GM12878 (cell line): Measurements from ENCODE around the gene SCNN1B. TPM values are rescaled to one million over a fixed set of nuclear protein-coding genes. Genes with fewer than 3 reads are reported as not detected.

ENCODE experiments used
- ATAC-seq: fragments of 200-7000 bp; cut with Tn5 transposase; 3 replicates; pipeline ENCODE4 v1.9.1; 2020; ENCODE audit warnings: mild to moderate bottlenecking, moderate library complexity
- BruUV-seq: library from RNA; stranded (reverse); fragments of 400-500 nt; replicated peaks from 2 replicates; lab custom pipeline; 2021; lab: Mats Ljungman, UMichigan
- CTCF ChIA-PET: fragments of 300-600 bp; sonication (Branson Sonifier 250); formaldehyde crosslinking; extraction: SDS; loops from one replicate; lab custom pipeline; 2021; ENCODE audit warnings: inconsistent platforms; lab: Yijun Ruan, JAX
- POLR2A ChIA-PET: fragments of 350-600 bp; formaldehyde crosslinking; extraction: SDS; loops from one replicate; lab custom pipeline; 2021; ENCODE audit warnings: inconsistent platforms; lab: Charles Lee
- RAD21 ChIA-PET: fragments of 300-600 bp; sonication (Branson Sonifier 250); formaldehyde crosslinking; loops from one replicate; lab custom pipeline; 2023; ENCODE audit warnings: antibody characterized with exemption; ENCODE audit not compliant: unreplicated experiment; lab: Charles Lee
- SMC1A ChIA-PET: fragments of 300-600 bp; sonication (Branson Sonifier 250); formaldehyde crosslinking; loops from one replicate; lab custom pipeline; 2023; ENCODE audit not compliant: unreplicated experiment, uncharacterized antibody; lab: Charles Lee
- DNase-seq: peaks from one replicate; pipeline ENCODE4 v3.0.0-alpha.2; 2011; ENCODE audit warnings: low read depth, low spot score
- FAIRE-seq: peaks from 3 replicates; lab custom pipeline; 2011; peaks lifted over from hg19 to GRCh38; lab: Jason Lieb, UNC
- H2AFZ ChIP-seq: 2 replicates; pipeline ENCODE4 v1.6.0; 2011; ENCODE audit warnings: low read depth, low read length, control low read depth; ENCODE audit not compliant: control insufficient read depth
- H3K27ac ChIP-seq: 2 replicates; pipeline ENCODE4 v1.5.1; 2011; ENCODE audit warnings: control low read depth; ENCODE audit not compliant: control insufficient read depth, insufficient read depth
- H3K27me3 ChIP-seq, 2 experiments: replicated peaks in 1 of 2; 2 replicates each; pipeline versions ENCODE4 v1.6.0 to v1.6.1; 2011; ENCODE audit warnings: low read length in 1 of 2; ENCODE audit not compliant: control insufficient read depth in 2 of 2, insufficient read depth in 2 of 2
- H3K36me3 ChIP-seq, 2 experiments: 2 replicates each; pipeline ENCODE4 v1.5.1; 2011; ENCODE audit warnings: low read length in 1 of 2; ENCODE audit not compliant: control insufficient read depth in 2 of 2, insufficient read depth in 2 of 2
- H3K4me1 ChIP-seq: 2 replicates; pipeline ENCODE4 v1.6.1; 2011; ENCODE audit warnings: mild to moderate bottlenecking, low read length, moderate library complexity, mixed read lengths; ENCODE audit not compliant: control insufficient read depth, insufficient read depth
- H3K4me2 ChIP-seq: 2 replicates; pipeline ENCODE4 v1.6.0; 2011; ENCODE audit warnings: control low read depth; ENCODE audit not compliant: control insufficient read depth, insufficient read depth
- H3K4me3 ChIP-seq: fragments of 200-600 bp; sonication (generic); 2 replicates; pipeline ENCODE4 v1.5.1; 2016
- H3K79me2 ChIP-seq: 2 replicates; pipeline ENCODE4 v1.6.0; 2011; ENCODE audit warnings: low read length; ENCODE audit not compliant: control insufficient read depth, insufficient read depth
- H3K9ac ChIP-seq: 2 replicates; pipeline ENCODE4 v1.8.0; 2011; ENCODE audit warnings: low read length, control low read depth, mixed read lengths; ENCODE audit not compliant: control insufficient read depth, insufficient read depth
- H3K9me3 ChIP-seq: replicated peaks from 3 replicates; pipeline ENCODE4 v1.5.1; 2011; ENCODE audit warnings: mild to moderate bottlenecking, low read length; ENCODE audit not compliant: control insufficient read depth, insufficient read depth
- H4K20me1 ChIP-seq: 2 replicates; pipeline ENCODE4 v1.6.0; 2011; ENCODE audit not compliant: control insufficient read depth, insufficient read depth
- ASH2L ChIP-seq: fragments of 300-600, 200-600 bp; sonication (generic); IDR thresholded peaks from 2 replicates; pipeline ENCODE4 v1.6.1; 2017; ENCODE audit warnings: low read depth, mild to moderate bottlenecking, borderline replicate concordance
- CBFB ChIP-seq: IDR thresholded peaks from 2 replicates; pipeline ENCODE4 v1.6.1; 2016; ENCODE audit warnings: antibody characterized with exemption, low read depth
- DPF2 ChIP-seq: fragments of 450-650 bp; IDR thresholded peaks from 2 replicates; pipeline ENCODE4 v1.6.1; 2017; ENCODE audit warnings: mild to moderate bottlenecking
- ESRRA ChIP-seq: IDR thresholded peaks from 2 replicates; pipeline ENCODE4 v1.6.1; 2012; ENCODE audit warnings: mild to moderate bottlenecking, low read length, improper control_type of control experiment
- HSF1 ChIP-seq: fragments of 150-350 bp; IDR thresholded peaks from 2 replicates; pipeline ENCODE4 v1.6.1; 2014; ENCODE audit warnings: mild to moderate bottlenecking, low read depth, low read length
- MYB ChIP-seq: fragments of 150-350 bp; IDR thresholded peaks from 2 replicates; pipeline ENCODE4 v1.6.1; 2014; ENCODE audit warnings: mild to moderate bottlenecking, low read depth, low read length, borderline replicate concordance
- NFYA ChIP-seq: IDR thresholded peaks from 2 replicates; pipeline ENCODE4 v1.6.1; 2011; ENCODE audit warnings: low read depth, mild to moderate bottlenecking, low read length, improper control_type of control experiment, borderline replicate concordance
- TCF7 ChIP-seq: IDR thresholded peaks from 2 replicates; pipeline ENCODE4 v1.6.1; 2014; ENCODE audit warnings: antibody characterized with exemption, borderline replicate concordance
- ZBTB4 ChIP-seq: fragments of 450-650 bp; formaldehyde crosslinking; IDR thresholded peaks from 2 replicates; pipeline ENCODE4 v1.4.0; 2022; ENCODE audit warnings: mild to moderate bottlenecking, moderate library complexity
- ZNF274 ChIP-seq: IDR thresholded peaks from one replicate; pipeline ENCODE4 v1.8.0; 2011; ENCODE audit not compliant: insufficient read length, insufficient read depth
- ZNF384 ChIP-seq: IDR thresholded peaks from 2 replicates; pipeline ENCODE4 v1.6.1; 2012; ENCODE audit warnings: low read depth, mild to moderate bottlenecking, low read length, improper control_type of control experiment, borderline replicate concordance
- ZNF622 ChIP-seq: fragments of 450-650 bp; IDR thresholded peaks from 2 replicates; pipeline ENCODE4 v1.6.1; 2017; ENCODE audit warnings: mild to moderate bottlenecking, inconsistent platforms
- WGBS: methylation state at CpG from one replicate; pipeline ENCODE4 v1.1.6; 2016; ENCODE audit warnings: low lambda C conversion rate; ENCODE audit not compliant: insufficient replicate concordance, insufficient coverage; ENCODE audit errors: missing lambda C conversion rate; 5-methylcytosine and 5-hydroxymethylcytosine counted together
- in situ Hi-C: fragments of 300-500 bp; cut with MboI; formaldehyde crosslinking; loops from 9 replicates; pipeline ENCODE4 v1.14.3; 2018; ENCODE audit warnings: mixed read lengths
- intact Hi-C: fragments of 100-400 bp; cut with micrococcal nuclease; formaldehyde crosslinking; loops from one replicate; pipeline ENCODE4 v1.14.2; 2022; ENCODE audit not compliant: unreplicated experiment
- polyA plus RNA-seq, 11 experiments: library from polyadenylated mRNA; depleted of rRNA in 4 of 11; unstranded in 6 of 11; stranded (reverse) in 5 of 11; fragments of >200 nt; fragmentation: Nextera tagmentation in 4 of 11; fragmentation: Illumina TruSeq in 1 of 11; extraction: Ambion mirVana in 4 of 11; extraction: Trizol in 1 of 11; gene quantifications; 1 replicate in 1 of 11; 2 replicates in 10 of 11; pipeline versions ENCODE4 v1.2.1 to v1.2.3, GENCODE V29; 2011 to 2016; ENCODE audit warnings: inconsistent platforms in 2 of 11, missing spikeins in 2 of 11, low read depth in 1 of 11
- total RNA-seq, 4 experiments: library from RNA; depleted of rRNA in 3 of 4; stranded (reverse); fragments of >200 nt in 3 of 4; fragmentation: Illumina TruSeq in 1 of 4; extraction: Trizol in 1 of 4; gene quantifications; 2 replicates each; pipeline versions ENCODE4 v1.2.1 to v1.2.3, GENCODE V29; 2013 to 2021
- TF ChIP-seq, protein P1 (sequence below): fragments of 450-650 bp; IDR thresholded peaks from 2 replicates; pipeline ENCODE4 v1.6.1; 2014; ENCODE audit warnings: mild to moderate bottlenecking

The SCNN1B gene
- total and polyA plus RNA-seq, 10 of the 15 experiments (the other 5 are each of a cell fraction or from before 2014, with no cell fraction given): 0.28 to 1.5 (median 0.64) TPM

DNA sequence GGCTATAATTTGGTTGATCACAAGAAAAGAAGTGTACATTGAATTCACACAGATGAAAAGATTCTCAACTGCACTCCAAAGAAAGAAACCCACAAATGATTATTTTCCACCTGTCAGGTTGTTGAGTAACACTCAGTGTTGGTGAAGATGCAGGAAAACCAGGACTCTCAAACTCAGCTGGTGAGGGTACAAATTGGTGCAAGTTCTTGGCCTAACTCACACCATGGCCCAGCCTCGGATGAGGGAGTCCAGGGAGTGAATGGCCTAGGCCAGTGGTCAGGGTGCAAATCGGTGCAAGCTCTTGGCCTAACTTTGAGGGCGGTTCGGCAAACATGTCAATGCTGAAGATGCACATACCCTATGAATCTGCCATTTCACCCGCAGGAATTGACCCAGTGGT is 8.6 kb downstream of the SCNN1B start:
- intact Hi-C loops (no loop called here), in situ Hi-C loops (no loop called here)
- ChIA-PET RAD21 (no interaction called here), POLR2A (interaction anchor here (0.7 kb wide), 2 partner anchors 9 to 1580 kb away, joined by 4 to 5 read pairs; no protein-coding TSS in a partner anchor), CTCF (interaction anchor here (0.6 to 1.7 kb wide), 5 partner anchors 13 to 124 kb away, joined by 3 to 5 read pairs (median 4); no protein-coding TSS in a partner anchor), SMC1A (interaction anchor here (1.4 to 2.4 kb wide), 3 partner anchors 13 to 124 kb away, joined by 4 to 8 read pairs (median 5); no protein-coding TSS in a partner anchor)
- no peak overlapping the region for H3K9ac ChIP-seq
- DNase-seq: no peak
- H3K9me3 ChIP-seq: no peaks in the 10 kb centered on the region; the same call in 2 of the 3 replicates
- no peaks in the 10 kb centered on the region for H4K20me1 ChIP-seq
- H2AFZ ChIP-seq: no peak overlapping the region
- FAIRE-seq: no peak
- no peak for TF ChIP-seq ZNF622
- TF ChIP-seq ASH2L: no peak
- TF ChIP-seq ZNF384: no peak
- TF ChIP-seq HSF1: no peak
- no peak for TF ChIP-seq ESRRA
- TF ChIP-seq CBFB: no peak
- TF ChIP-seq TCF7: no peak
- TF ChIP-seq, protein P1, sequence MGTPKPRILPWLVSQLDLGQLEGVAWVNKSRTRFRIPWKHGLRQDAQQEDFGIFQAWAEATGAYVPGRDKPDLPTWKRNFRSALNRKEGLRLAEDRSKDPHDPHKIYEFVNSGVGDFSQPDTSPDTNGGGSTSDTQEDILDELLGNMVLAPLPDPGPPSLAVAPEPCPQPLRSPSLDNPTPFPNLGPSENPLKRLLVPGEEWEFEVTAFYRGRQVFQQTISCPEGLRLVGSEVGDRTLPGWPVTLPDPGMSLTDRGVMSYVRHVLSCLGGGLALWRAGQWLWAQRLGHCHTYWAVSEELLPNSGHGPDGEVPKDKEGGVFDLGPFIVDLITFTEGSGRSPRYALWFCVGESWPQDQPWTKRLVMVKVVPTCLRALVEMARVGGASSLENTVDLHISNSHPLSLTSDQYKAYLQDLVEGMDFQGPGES: no peak
- no peak for TF ChIP-seq ZNF274
- TF ChIP-seq NFYA: no peak
- no peak for TF ChIP-seq ZBTB4 (CRISPR knock-in tag)
- TF ChIP-seq DPF2: no peak
- no peak for TF ChIP-seq MYB
- no peak for ATAC-seq
- no peaks in the 10 kb centered on the region for H3K27me3 ChIP-seq
- H3K4me1 ChIP-seq: no peaks in the 10 kb centered on the region
- H3K27ac ChIP-seq: no peak overlapping the region
- H3K4me2 ChIP-seq: no peak overlapping the region
- WGBS: 86% methylated on average over 5 of the region's 5 CpGs
- H3K79me2 ChIP-seq: no peaks in the 10 kb centered on the region
- BruUV-seq: no TSS peak
- H3K4me3 ChIP-seq: no peak overlapping the region
- H3K36me3 ChIP-seq: no peaks in the 10 kb centered on the region
